Fibroblast of mammary gland (primary cell): ENCODE data around the gene CRYGA.
"Not testable (repeated sequence)": the region's sequence is repeated elsewhere in the genome, so short reads cannot be mapped to it uniquely, and the experiment has no call there.

Experiments used
- DNase-seq: peaks from one replicate; pipeline ENCODE4 v3.0.0-alpha.2; 2010; ENCODE audit warnings: low read depth
- H3K4me3 ChIP-seq: 2 replicates; pipeline ENCODE4 v1.5.1; 2011; ENCODE audit warnings: low read depth, mild to moderate bottlenecking, low read length, moderate library complexity; ENCODE audit not compliant: control insufficient read depth
- CTCF ChIP-seq: conservative IDR thresholded peaks from 2 replicates; pipeline ENCODE4 v1.5.1; 2011; ENCODE audit warnings: low read depth, low read length, inconsistent platforms; ENCODE audit not compliant: control insufficient read depth, insufficient read depth

CRYGA gene

GRCh38 chr2:208129744-208130711 is 33.4 kb downstream of the CRYGA start, which contains the start of gene CRYGC:
CRYGC (minus strand) TSS chr2:208129828; CDS start chr2:208129792, 36 bp downstream.
- DNase-seq, result no peak
- TF ChIP-seq CTCF, result no peak
- H3K4me3 ChIP-seq, result no peak within 1 kb of the TSS

- H3K4me3 ChIP-seq, result no peak overlapping the region
- TF ChIP-seq CTCF, result no peak
- DNase-seq, result no peak
Observed at GRCh38 chr2:208128136-208128535, 35.3 kb downstream of the CRYGA start.

GRCh38 chr2:208127090-208127489 is 36.3 kb downstream of the CRYGA start:
- no peak for DNase-seq
- TF ChIP-seq CTCF, result no peak
- H3K4me3 ChIP-seq, result no peak overlapping the region

- TF ChIP-seq CTCF, result no peak
- no peak for DNase-seq
- no peak overlapping the region for H3K4me3 ChIP-seq
Observed at GRCh38 chr2:208125251-208125650, 38.1 kb downstream of the CRYGA start.

- DNase-seq, H3K4me3 ChIP-seq: not testable (repeated sequence)
Observed at GRCh38 chr2:208124013-208124715, 39.2 kb downstream of the CRYGA start, which contains the start of gene CRYGD. CRYGD (minus strand) TSS chr2:208124524; CDS start chr2:208124473, 51 bp downstream.

- H3K4me3 ChIP-seq, result no peak overlapping the region
- TF ChIP-seq CTCF, result no peak
- no peak for DNase-seq
Observed at GRCh38 chr2:208122248-208122647, 41.1 kb downstream of the CRYGA start.

- no peak for TF ChIP-seq CTCF
- no peak for DNase-seq
- no peak overlapping the region for H3K4me3 ChIP-seq
Observed at GRCh38 chr2:208118918-208119317, 44.5 kb downstream of the CRYGA start.

GRCh38 chr2:208117390-208117789 is 46.0 kb downstream of the CRYGA start:
- DNase-seq, H3K4me3 ChIP-seq: not testable (repeated sequence)
